Sigmoid colon (tissue), 4 donors: Measurements from ENCODE around the gene SORCS2.

ENCODE experiments used
- CTCF ChIP-seq, 4 experiments: fragments of 450-650 bp in 3 of 4; fragments of 200-600 bp in 1 of 4; IDR thresholded peaks; one replicate each; pipeline ENCODE4 v1.5.1; 2016 to 2019; ENCODE audit warnings: antibody characterized with exemption in 4 of 4, mild to moderate bottlenecking in 3 of 4, moderate library complexity in 2 of 4
- EP300 ChIP-seq, 4 donors: sonication (generic); formaldehyde crosslinking; IDR thresholded peaks; one replicate each; pipeline ENCODE4 v1.6.1; 2017; ENCODE audit warnings: antibody characterized with exemption in 4 of 4

- TF ChIP-seq CTCF (IDR thresholded peaks at IDR 0.05) (no peak), EP300 (IDR thresholded peaks at IDR 0.05) (no peak)
Observed at GRCh38 chr4:7336067-7336569, 143.8 kb downstream of the SORCS2 start.
